Measurements from ENCODE around the gene UBE3D.

GRCh38 chr6:83114164-83114563 is 48.5 kb upstream of the UBE3D start:
- no peak for TF ChIP-seq CTCF (IDR thresholded peaks at IDR 0.05)
- no peak for TF ChIP-seq POLR2A (IDR thresholded peaks at IDR 0.05)

All from testis (tissue), 2 donors.